ENCODE measurements around the gene GIMAP5. TPM values are rescaled to one million over a fixed set of nuclear protein-coding genes. Genes with fewer than 3 reads are reported as not detected.

The GIMAP5 gene
- total and polyA plus RNA-seq, 10 of the 15 experiments (the other 5 are each of a cell fraction or from before 2014, with no cell fraction given), result 3.7 to 9.1 (median 6.7) TPM

DNA sequence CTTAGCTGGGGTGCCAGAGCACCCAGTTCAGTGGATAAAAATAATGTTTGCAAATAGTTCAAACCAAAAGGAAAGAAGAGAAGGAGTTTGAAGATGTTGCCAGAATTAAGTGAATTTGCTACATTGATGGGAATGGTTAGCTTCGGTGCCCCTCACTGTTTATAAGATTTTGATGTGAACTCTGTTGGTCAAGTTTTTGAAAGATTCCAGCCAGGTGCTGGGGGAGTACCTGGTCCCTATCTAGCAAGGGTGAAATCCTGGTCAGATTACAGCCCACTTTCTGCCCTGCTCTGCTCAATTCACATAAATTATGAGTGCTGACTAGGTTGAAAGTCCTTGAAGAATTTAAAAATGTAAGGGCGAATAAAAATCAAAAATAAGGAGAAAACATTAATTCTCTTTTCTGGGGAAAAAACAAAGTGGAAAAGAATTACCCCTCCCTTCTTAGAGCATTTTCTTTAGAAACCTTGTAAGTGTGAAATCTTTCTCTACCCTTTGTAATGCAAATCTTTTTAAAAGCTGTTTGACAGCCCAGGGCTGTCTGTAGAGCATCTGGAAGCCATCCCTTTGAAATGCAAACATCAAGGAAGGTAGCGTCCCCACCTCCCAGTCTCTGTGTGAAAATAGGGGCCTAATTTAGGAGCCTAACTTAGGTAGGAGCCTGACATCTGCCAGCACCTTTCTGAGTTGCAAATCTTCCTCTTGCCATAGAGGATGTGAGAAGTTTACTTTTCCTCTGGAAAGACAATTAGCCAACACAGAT lies 1.4 kb upstream of the GIMAP5 start:
- H3K4me1 ChIP-seq (ENCODE audit: control insufficient read depth, insufficient read depth, low read length), result peaks cover 32% of the 10 kb centered on the region
- BruUV-seq (replicated peaks), result no TSS peak
- H3K9ac ChIP-seq (ENCODE audit: control insufficient read depth, insufficient read depth, low read length), result no peak overlapping the region
- H3K27me3 ChIP-seq (replicated peaks in 1 of 2; ENCODE audit: control insufficient read depth in 2 of 2, insufficient read depth in 2 of 2, low read length in 1 of 2), result no peaks in the 10 kb centered on the region
- CTCF ChIA-PET, result no interaction called here
- no peak for TF ChIP-seq EGR1 (IDR thresholded peaks at IDR 0.05; ENCODE audit: borderline replicate concordance in 1 of 2, low read depth in 2 of 2, low read length in 2 of 2)
- no peak for TF ChIP-seq GATAD2B (conservative IDR thresholded peaks at IDR 0.05; ENCODE audit: low read depth)
- TF ChIP-seq EED (IDR thresholded peaks at IDR 0.05; ENCODE audit: low read depth), result no peak
- no peak for TF ChIP-seq LARP7 (IDR thresholded peaks at IDR 0.05)
- TF ChIP-seq, protein P1, sequence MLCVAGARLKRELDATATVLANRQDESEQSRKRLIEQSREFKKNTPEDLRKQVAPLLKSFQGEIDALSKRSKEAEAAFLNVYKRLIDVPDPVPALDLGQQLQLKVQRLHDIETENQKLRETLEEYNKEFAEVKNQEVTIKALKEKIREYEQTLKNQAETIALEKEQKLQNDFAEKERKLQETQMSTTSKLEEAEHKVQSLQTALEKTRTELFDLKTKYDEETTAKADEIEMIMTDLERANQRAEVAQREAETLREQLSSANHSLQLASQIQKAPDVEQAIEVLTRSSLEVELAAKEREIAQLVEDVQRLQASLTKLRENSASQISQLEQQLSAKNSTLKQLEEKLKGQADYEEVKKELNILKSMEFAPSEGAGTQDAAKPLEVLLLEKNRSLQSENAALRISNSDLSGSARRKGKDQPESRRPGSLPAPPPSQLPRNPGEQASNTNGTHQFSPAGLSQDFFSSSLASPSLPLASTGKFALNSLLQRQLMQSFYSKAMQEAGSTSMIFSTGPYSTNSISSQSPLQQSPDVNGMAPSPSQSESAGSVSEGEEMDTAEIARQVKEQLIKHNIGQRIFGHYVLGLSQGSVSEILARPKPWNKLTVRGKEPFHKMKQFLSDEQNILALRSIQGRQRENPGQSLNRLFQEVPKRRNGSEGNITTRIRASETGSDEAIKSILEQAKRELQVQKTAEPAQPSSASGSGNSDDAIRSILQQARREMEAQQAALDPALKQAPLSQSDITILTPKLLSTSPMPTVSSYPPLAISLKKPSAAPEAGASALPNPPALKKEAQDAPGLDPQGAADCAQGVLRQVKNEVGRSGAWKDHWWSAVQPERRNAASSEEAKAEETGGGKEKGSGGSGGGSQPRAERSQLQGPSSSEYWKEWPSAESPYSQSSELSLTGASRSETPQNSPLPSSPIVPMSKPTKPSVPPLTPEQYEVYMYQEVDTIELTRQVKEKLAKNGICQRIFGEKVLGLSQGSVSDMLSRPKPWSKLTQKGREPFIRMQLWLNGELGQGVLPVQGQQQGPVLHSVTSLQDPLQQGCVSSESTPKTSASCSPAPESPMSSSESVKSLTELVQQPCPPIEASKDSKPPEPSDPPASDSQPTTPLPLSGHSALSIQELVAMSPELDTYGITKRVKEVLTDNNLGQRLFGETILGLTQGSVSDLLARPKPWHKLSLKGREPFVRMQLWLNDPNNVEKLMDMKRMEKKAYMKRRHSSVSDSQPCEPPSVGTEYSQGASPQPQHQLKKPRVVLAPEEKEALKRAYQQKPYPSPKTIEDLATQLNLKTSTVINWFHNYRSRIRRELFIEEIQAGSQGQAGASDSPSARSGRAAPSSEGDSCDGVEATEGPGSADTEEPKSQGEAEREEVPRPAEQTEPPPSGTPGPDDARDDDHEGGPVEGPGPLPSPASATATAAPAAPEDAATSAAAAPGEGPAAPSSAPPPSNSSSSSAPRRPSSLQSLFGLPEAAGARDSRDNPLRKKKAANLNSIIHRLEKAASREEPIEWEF (IDR thresholded peaks at IDR 0.05; ENCODE audit: insufficient replicate concordance, low read depth, low read length), result no peak
- TF ChIP-seq MXI1 (IDR thresholded peaks at IDR 0.05; ENCODE audit: low read depth, low read length), result no peak
- TF ChIP-seq IKZF1 (conservative IDR thresholded peaks at IDR 0.05), result no peak
- no peak for TF ChIP-seq RAD21 (IDR thresholded peaks at IDR 0.05; ENCODE audit: insufficient read depth, low read depth, low read length)
- no peak for TF ChIP-seq TAF1 (IDR thresholded peaks at IDR 0.05; ENCODE audit: borderline replicate concordance, low read depth, low read length)
- H4K20me1 ChIP-seq (ENCODE audit: control insufficient read depth, insufficient read depth), result no peaks in the 10 kb centered on the region
- H2AFZ ChIP-seq (ENCODE audit: control insufficient read depth, low read depth, low read length), result no peak overlapping the region
- no peak for FAIRE-seq
- SMC1A ChIA-PET (ENCODE audit: uncharacterized antibody, unreplicated experiment), result interaction anchor here (0.6 to 1.1 kb wide), 2 partner anchors 12 to 399 kb away, joined by 3 to 4 read pairs; no protein-coding TSS in a partner anchor
- H3K4me2 ChIP-seq (ENCODE audit: control insufficient read depth, insufficient read depth), result 0 out of 2 replicates have a peak overlapping the region, but pooled peaks have one; percentile 7
- intact Hi-C loops (cut with micrococcal nuclease; ENCODE audit: unreplicated experiment) (loop anchor here (5.0 kb wide), 1 partner anchor 103 kb away; the partner anchor contains the start of gene GIMAP6), in situ Hi-C loops (cut with MboI) (no loop called here)
- H3K36me3 ChIP-seq (ENCODE audit: control insufficient read depth in 2 of 2, insufficient read depth in 2 of 2, low read length in 1 of 2), result no peaks in the 10 kb centered on the region
- no peak for DNase-seq (ENCODE audit: low read depth, low spot score)
- ATAC-seq, result no peak
- H3K27ac ChIP-seq (ENCODE audit: control insufficient read depth, insufficient read depth), result peak overlapping the region; percentile 8
- RAD21 ChIA-PET (ENCODE audit: unreplicated experiment), result no interaction called here
- H3K4me3 ChIP-seq, result no peak overlapping the region
- POLR2A ChIA-PET, result no interaction called here
- 68% methylated on average over 3 of the region's 3 CpGs for WGBS (ENCODE audit: insufficient coverage, insufficient replicate concordance, low lambda C conversion rate, missing lambda C conversion rate)
- no peaks in the 10 kb centered on the region; the same call in 1 of the 3 replicates for H3K9me3 ChIP-seq (replicated peaks; ENCODE audit: control insufficient read depth, insufficient read depth, low read length)
- peaks cover 32% of the 10 kb centered on the region for H3K79me2 ChIP-seq (ENCODE audit: control insufficient read depth, insufficient read depth, low read length)
